Heart left ventricle (tissue), 13 donors: ENCODE results near the gene NUTM2A.
"Not testable (repeated sequence)": the region's sequence is repeated elsewhere in the genome, so short reads cannot be mapped to it uniquely, and the experiment has no call there.

Source experiments
- POLR2A ChIP-seq, 2 donors: fragments of 450-650 bp; IDR thresholded peaks; one replicate each; pipeline ENCODE4 v1.6.1; 2017; ENCODE audit warnings: antibody characterized with exemption in 2 of 2, mild to moderate bottlenecking in 2 of 2, moderate library complexity in 2 of 2
- TF ChIP-seq, protein P1 (sequence below), 12 donors: fragments of 200-600 bp; sonication (generic) in 4 of 12; IDR thresholded peaks; one replicate each; pipeline versions ENCODE4 v1.5.0 to v1.8.0; 2018 to 2022; ENCODE audit warnings: antibody characterized with exemption in 12 of 12, mild to moderate bottlenecking in 5 of 12
- donor health status: ischemic (EF 13 %, LVEDD 7.1; RV severe dilation, severe dysfunction).
- donor health status: DM: no; HTN: yes; CAD: no.
- donor health status: DM: no; HTN: no; CAD: no.
- donor health status: ischemic (EF 25% LVEDD 6.9; RV normal size, moderate dysfunction).
- donor health status: ischemic (EF 25% LVEDD 5.7; RV mildly dilated, moderate dysfunction).
- donor health status: ischemic (EF 35%, LVEDD 5.7; RV mildly dilated, moderate dysfunction).
- donor health status: nonischemic (EF 11% LVEDD 7.7; RV severe dilation, severe dysfunction).
- donor health status: DM: yes; HTN: yes; CAD: no.
- donor health status: PGD.
- donor health status: ischemic (EF 29% LVEDD 5.4; RV normal size, mild dysfunction).
- donor health status: nonischemic (EF 23%, LVEDD 6.1; RV moderate dilation, normal function).

DNA sequence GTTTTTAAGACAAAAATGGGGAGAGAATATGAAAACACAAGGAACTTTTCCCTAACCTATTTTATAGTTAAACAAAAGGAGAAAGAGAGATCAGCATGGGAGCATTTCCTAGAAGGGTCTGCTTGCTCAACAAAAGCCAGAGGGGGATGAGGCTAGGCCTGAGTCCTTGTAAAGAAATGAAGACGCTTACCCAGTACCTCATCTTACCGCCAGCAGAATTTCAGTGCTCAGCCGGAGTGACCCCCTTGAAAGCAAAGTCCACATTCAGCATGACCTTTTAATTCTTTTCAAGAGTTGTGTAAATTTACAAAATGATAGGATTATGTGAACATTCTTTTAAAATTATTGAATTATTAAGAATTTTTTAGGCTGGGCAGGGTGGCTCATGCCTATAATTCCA lies 47.7 kb upstream of the NUTM2A start:
- TF ChIP-seq POLR2A (IDR thresholded peaks at IDR 0.05): not testable (repeated sequence)
- TF ChIP-seq, protein P1, sequence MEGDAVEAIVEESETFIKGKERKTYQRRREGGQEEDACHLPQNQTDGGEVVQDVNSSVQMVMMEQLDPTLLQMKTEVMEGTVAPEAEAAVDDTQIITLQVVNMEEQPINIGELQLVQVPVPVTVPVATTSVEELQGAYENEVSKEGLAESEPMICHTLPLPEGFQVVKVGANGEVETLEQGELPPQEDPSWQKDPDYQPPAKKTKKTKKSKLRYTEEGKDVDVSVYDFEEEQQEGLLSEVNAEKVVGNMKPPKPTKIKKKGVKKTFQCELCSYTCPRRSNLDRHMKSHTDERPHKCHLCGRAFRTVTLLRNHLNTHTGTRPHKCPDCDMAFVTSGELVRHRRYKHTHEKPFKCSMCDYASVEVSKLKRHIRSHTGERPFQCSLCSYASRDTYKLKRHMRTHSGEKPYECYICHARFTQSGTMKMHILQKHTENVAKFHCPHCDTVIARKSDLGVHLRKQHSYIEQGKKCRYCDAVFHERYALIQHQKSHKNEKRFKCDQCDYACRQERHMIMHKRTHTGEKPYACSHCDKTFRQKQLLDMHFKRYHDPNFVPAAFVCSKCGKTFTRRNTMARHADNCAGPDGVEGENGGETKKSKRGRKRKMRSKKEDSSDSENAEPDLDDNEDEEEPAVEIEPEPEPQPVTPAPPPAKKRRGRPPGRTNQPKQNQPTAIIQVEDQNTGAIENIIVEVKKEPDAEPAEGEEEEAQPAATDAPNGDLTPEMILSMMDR (IDR thresholded peaks at IDR 0.05): not testable (repeated sequence)
